HG03064 (cell line): ENCODE measurements around the gene IL17F.

Source experiments
- ATAC-seq: cut with Tn5 transposase; IDR thresholded peaks from one replicate; pipeline ENCODE4 v1.9.1; 2021; ENCODE audit warnings: low read depth; ENCODE audit not compliant: unreplicated experiment

IL17F gene

GRCh38 chr6:52244400-52244799 is at the start of gene IL17F:
Gene IL17F (minus strand): TSS chr6:52244500. CDS start chr6:52244429, 71 bp downstream.
- ATAC-seq, result no peak

GRCh38 chr6:52293067-52293466 is 48.8 kb upstream of the IL17F start:
- ATAC-seq, result no peak

- ATAC-seq, result no peak
These were observed 44.5 kb upstream of the IL17F start for GRCh38 chr6:52288841-52289240.

GRCh38 chr6:52288216-52288615 is 43.9 kb upstream of the IL17F start:
- ATAC-seq, result no peak

GRCh38 chr6:52286798-52287432 is 42.6 kb upstream of the IL17F start:
- ATAC-seq, result no peak

- no peak for ATAC-seq
These were observed 41.1 kb upstream of the IL17F start for GRCh38 chr6:52285177-52286068.

- ATAC-seq, result peak; percentile 97
These were observed 40.3 kb upstream of the IL17F start, which contains the start of gene MCM3 for GRCh38 chr6:52284460-52285176. Gene MCM3 (minus strand): TSS chr6:52284742. CDS start chr6:52284674, 68 bp downstream.

GRCh38 chr6:52284131-52284459 is 39.8 kb upstream of the IL17F start:
- no peak for ATAC-seq

- ATAC-seq, result no peak
These were observed 38.8 kb upstream of the IL17F start for GRCh38 chr6:52283111-52283510.

GRCh38 chr6:52276130-52276529 is 31.8 kb upstream of the IL17F start:
- no peak for ATAC-seq

- ATAC-seq, result no peak
These were observed 27.7 kb upstream of the IL17F start for GRCh38 chr6:52271852-52272460.

- ATAC-seq, result no peak
These were observed 19.6 kb upstream of the IL17F start for GRCh38 chr6:52263709-52264540.

- no peak for ATAC-seq
These were observed 18.5 kb upstream of the IL17F start for GRCh38 chr6:52262620-52263344.

GRCh38 chr6:52261229-52261628 is 16.9 kb upstream of the IL17F start:
- ATAC-seq, result no peak

GRCh38 chr6:52260634-52261033 is 16.3 kb upstream of the IL17F start:
- ATAC-seq, result no peak

GRCh38 chr6:52255434-52255833 is 11.1 kb upstream of the IL17F start:
- ATAC-seq, result no peak

- ATAC-seq, result no peak
These were observed 10.6 kb upstream of the IL17F start for GRCh38 chr6:52254731-52255378.

GRCh38 chr6:52253494-52253893 is 9.2 kb upstream of the IL17F start:
- ATAC-seq, result no peak

- no peak for ATAC-seq
These were observed 6.8 kb upstream of the IL17F start for GRCh38 chr6:52251113-52251512.
